Globus pallidus (tissue), 1 donor: Measurements from ENCODE around the gene DSC2.
A peak's percentile ranks its signal among the peaks of the same experiment; 100 is the strongest.
"Not testable (repeated sequence)": the region's sequence is repeated elsewhere in the genome, so short reads cannot be mapped to it uniquely, and the experiment has no call there.

Source experiments
- DNase-seq: peaks from one replicate; pipeline ENCODE4 v3.0.0-alpha.2; 2015; ENCODE audit warnings: low spot score

DSC2 gene

DNA sequence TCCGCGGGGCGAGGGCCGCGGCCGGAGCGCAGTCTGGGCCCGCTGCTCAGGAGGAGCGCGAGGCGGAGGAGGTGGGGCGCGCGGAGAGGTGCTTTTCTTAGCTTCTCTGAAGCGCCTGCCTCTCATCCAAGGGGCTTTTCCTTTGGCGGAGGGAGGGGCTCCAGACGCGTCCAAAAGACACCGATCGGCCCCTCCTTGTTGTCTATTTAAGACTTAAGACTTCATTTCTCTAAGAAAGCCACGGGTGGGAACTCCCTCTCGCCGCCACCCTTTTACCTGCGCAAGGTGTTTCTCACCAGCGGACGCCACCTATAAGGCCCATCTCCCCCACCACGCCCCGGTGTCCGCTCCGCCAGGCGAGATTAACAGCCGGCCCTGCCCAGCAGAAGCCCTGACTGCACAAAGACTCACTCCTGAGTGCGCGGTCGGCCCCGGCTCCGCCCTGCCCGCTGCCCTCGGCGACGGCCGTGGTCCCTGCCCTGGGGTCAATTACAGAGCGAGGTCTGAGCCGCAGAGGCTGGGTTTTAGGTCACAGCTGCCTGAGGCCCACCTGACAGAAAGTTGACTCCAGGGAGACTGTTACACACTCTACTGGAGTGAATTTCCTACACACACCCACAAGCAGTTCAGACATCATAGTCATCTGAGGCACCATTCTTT, at the start of gene DSC2:
TSS of gene DSC2 (minus strand) at position 397 of the 660 bp plus-strand sequence. CDS start 450 bp downstream, outside the sequence.
- DNase-seq = no peak

DNA sequence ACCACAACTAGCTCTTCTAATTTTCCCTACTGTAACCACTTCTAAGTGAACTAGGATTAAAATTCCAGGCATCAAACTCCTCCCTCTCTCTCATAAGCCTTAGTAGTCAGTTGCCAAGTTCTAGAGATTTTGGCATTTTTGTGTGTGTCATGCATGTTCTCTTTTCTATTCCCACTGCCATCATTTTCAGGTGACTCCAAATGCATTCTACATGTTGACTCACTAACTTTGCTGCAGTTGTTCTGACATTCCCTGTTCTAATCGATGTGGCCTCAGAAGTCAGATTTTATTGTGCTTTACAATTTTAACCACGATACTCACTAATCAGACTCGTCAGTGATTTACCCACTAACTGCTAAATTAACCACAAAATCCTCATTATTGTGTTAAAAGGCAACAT, 47.1 kb upstream of the DSC2 start:
- no peak for DNase-seq

GRCh38 chr18:31148600-31148999, 46.4 kb upstream of the DSC2 start:
- no peak for DNase-seq

GRCh38 chr18:31146809-31147208, 44.6 kb upstream of the DSC2 start:
- DNase-seq = no peak

- DNase-seq = no peak
These were observed 40.8 kb upstream of the DSC2 start for GRCh38 chr18:31143025-31143424.

DNA sequence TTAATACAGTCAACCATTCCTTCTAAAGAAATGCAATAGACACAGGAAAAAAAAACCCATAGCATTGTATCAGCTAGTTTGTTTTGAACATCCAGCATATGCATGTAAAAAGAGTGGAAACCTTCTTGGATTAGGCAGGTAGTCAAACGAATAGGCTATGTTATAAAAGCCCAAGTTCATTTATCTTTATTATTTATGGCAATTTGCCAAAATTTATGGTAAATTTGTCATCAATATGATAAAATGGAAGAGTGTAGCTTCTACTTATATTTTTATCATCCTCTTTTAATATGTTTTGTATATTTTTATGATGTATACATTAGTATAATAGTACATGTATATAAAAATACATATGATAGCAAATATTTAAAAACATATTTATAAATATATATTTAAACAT, 36.5 kb upstream of the DSC2 start:
- no peak for DNase-seq

DNA sequence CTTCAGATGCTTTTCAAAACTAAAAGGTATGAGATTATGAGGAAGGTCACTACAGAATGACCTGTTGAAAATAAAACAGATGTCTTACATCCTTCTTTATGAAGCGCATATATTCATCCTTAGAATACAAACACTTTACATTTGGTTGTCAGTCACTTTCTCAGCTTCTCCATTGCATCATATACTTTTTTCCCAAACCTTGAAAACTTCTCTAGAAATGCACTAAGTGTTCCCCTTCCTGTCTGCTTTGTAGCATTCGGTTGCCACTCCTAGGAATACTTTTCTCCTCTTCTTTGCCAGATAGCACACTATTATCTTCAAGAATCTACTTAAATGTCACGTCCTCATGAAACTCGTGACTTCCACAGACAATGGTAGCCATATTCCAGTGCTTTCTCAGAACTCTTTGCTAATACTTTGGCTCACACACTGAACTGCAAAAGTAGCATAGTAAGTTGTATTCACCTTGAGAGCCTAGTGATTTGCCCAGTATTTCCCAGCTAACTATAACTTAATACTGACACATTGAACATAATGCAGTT, 32.8 kb upstream of the DSC2 start:
- DNase-seq = no peak

DNA sequence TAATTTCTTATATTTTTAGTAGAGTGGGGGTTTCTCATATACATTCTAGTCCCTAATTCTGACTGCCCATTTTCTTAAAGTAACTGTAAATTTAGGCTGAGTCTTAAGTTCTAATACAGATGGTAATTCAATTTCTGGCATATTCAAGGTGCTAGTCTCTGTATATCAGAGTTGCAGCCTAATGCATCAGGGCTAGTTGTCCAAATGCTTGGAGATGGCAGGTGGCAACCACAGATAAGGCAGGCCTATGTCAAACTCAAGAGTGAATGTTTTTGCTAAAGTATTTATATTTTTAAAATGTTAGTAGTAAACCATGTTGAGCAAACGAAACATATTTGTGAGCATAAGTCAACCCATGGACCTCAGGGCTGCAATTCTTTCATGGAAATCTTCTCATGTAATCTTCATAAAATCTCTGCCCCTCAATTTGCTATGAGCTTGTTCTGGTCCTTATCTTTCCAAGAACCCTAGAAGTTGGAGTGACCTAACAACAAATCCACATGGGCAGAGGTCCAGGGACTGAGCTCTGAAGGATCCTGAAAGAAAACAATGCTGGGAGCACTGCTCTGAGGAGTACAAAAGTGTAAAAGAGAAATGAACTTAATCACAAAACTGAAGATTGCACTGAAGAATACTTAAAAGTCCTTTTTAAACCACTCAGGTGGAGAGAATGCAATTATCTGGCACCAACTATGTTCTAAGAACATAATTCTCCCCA, 27.3 kb upstream of the DSC2 start:
- DNase-seq = no peak

DNA sequence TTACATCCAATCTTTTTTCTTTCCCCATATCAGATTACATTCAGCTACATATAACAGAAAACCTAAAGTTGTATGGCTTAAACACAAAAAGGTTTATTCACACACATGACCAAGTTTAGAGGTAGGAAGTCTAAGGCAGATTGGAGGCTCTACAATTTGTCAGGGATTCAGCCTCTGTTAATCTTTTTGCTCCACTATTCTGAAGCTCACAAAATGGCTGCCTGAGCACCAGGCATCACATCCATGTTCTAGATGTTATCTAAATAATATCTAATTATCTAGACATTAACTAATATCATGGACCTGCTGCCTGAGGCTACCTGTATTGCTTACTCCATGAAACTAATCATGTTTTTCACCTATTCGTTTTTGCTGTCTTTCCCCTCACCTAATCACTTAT, 23.7 kb upstream of the DSC2 start:
- DNase-seq = no peak

DNA sequence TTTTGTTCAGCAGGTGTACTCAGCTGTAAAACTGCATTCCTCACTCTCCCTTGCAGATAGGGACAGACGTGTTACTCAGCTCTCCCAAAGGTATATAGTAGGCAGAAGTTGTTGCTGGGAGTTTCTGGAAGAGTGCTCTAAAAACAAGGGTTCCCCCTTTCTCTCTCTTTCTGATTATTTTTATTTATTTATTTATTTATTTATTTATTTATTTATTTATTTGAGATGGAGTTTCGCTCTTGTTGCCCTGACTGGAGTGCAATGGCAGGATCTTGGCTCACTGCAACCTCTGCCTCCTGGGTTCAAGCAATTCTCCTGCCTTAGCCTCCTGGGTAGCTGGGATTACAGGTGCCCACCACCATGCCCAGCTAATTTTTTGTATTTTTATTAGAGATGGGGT, 20.9 kb upstream of the DSC2 start:
- DNase-seq = not testable (repeated sequence)

DNA sequence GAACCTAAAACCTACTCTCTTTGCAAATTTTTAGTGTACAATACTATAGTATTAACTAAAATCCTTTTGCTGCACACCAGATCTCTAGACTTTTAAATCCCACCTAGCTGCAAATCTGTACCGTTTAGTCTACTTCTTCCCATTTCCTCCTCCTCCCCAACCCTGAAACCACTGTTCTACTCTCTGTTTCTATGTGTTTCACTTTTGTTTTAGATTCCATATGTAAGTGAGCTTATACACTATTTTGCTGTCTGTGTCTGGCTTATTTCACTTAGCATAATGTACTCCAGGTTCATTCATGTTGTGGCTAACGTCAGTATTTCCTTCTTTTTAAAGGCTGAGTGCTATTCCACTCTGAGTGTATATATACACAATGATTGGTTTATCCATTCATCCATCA, 18.4 kb upstream of the DSC2 start:
- no peak for DNase-seq

DNA sequence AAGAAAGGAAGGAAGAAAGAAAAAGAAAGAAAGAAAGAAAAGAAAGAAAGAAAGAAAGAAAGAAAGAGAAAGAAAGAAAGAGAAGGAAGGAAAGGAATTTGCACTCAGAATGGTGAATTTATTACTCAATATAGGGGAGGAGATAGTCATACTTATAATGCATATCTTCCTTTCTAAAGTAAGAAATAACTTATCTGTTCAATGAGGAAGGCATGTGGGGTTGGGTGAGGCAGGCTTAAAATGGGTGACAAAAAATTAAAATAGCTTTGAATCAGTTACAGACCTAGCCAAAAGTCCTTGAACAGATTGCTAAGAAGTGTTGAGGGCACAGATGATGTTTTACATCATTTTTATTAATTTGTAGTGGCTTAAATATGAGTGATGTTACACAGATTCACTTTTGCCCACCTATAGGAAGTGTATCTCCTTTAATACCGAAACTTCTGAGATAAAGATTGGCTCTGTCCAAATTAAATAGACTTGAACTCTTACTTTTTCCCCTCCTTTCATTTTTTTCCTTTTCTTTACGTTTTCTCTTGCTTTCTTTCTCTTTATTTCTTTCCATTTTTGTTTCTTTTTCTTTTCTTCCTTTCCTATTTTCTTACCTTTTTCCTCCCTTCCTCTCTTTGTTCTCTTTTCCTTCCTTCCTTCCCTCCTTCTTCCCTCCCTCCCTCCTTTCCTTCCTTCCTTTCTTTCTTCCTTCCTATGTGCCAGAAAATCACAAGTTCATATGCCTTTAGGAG, 14.8 kb upstream of the DSC2 start:
- no peak for DNase-seq

DNA sequence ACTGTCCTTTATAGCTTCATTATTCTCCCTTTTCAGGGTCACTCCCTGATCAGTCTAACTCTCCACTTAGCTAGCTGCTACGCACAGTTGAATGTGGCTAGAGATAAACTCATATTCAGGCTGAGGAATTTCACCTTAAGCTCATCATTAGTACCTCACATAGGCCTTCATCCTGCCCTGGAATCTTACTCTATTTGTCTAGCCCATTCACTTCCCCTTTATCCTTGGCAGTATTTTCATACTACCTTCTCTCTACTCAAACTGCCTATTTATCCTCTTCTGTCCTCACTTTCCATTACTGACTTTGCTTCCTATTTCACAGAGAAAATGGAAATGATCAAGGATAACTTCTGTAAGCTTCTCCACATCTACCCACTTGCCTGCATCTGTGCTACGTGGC, 10.6 kb upstream of the DSC2 start:
- DNase-seq = no peak

- DNase-seq = no peak
These were observed 3.5 kb upstream of the DSC2 start for GRCh38 chr18:31105733-31106132.

- no peak for DNase-seq
These were observed 2.2 kb upstream of the DSC2 start for GRCh38 chr18:31104444-31104843.

DNA sequence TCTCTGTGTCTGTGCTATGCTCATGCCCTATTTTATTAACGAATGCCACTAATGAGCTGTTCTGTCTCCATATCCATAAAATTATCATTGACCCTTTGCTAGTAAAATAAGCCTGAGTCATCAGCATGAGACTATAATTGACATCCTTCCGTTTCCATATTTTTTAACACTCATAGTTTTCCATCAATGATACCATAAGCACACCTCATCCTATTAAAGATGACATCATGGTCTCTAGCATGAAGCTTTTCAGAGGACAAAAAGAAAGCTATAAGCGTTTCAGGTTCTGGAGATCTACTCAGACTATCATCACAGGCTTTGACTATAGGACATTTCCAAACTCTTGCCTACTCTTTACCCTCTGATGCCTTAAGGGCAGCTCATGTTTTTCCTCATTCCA, 1.2 kb upstream of the DSC2 start:
- DNase-seq = no peak

DNA sequence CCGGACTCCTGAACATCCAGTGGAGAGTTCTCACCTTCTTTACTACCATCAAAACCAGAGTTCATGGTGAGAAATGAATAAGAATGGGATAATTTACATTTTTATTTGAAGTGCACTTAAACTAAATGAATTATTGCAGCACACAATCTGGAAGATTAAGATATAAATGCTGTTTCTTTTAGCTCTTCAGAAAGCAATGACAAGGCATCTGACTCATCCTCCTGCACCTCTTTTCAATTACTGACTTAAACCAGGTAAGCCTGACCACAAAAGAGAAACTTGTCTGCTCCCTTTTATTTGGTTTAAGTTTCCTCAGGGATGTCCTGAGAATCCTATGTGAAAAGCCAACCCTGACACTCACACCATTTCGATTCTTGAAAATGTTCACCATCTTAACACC, 720 bp upstream of the DSC2 start:
- no peak for DNase-seq

GRCh38 chr18:31101183-31102024, 817 bp downstream of the DSC2 start:
- peak; percentile 42 for DNase-seq

DNA sequence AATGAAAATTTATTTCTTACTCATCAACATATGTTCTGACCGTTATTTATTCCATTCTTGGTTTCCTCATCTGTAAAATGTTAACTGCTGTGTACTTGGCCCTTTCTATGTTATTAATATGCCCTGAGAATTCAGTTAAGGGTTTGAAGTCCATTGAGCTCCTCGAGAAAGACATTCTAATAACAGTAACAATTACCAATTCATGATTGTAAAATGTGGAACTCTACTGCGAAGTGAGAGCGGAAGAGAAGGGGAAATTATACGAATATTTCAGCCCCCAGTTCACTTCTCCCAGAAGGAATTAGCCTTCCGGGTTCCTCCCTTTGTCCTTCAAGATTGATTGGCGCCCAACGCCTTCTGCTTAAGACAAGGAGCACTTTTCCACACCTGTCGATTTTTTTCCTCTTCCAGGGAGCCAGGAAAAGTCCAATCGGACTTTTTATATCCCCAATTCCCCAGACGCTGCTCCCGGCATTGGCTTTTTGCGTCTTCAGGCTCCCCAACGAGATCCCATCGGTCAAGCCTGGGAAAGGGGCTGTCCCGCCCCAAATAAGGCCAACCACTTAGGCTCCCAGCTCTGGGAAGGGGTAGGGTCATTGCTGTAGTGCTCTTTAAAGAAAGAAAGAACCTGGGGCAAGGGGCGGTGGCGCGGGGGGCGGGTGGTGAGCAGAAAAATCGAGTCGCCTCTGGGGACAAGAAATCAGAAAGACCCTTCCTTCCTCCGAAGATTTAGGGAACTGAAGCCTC, 1.6 kb downstream of the DSC2 start:
- no peak for DNase-seq

DNA sequence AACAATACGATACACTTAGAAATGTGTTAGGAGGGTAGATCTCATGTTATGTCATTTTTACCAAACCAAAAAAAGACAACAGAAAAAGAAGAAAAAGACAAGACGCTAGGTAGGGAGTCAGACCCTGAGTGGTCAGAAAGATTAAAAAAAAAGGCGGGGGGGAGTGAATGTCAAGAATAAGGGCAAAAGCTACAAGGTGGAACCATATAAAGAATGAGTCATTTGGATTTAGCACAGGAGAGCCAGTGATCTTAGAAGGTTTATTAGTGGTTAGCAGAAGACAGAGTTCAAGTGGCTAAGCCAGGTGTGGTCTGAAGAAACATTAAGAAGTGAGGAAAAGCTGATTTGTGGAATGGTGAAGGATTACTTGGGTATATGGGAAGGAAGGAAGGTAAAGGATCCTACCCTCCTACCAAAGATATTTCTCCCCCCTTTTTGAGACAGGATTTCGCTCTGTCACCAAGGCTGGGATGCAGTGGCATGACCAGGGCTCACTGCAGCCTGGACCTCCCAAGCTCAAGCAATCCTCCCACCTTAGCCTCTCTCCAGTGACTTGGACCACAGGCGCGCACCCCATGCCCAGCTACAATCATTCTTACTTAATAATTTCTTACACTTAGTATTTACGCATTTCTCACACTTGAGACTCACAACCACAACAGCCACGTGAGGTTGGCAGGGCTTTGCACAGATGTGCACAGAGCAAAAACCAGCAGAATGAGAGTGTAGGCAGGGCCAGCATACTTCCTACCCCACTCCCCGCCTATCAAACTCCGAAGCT, 2.6 kb downstream of the DSC2 start:
- DNase-seq = no peak
